HG03460 (cell line): ENCODE results near the gene TM9SF3.
"Not testable (repeated sequence)": the region's sequence is repeated elsewhere in the genome, so short reads cannot be mapped to it uniquely, and the experiment has no call there.

ENCODE experiments used
- ATAC-seq: cut with Tn5 transposase; IDR thresholded peaks from one replicate; pipeline ENCODE4 v1.9.1; 2021; ENCODE audit not compliant: unreplicated experiment

TM9SF3 gene

DNA sequence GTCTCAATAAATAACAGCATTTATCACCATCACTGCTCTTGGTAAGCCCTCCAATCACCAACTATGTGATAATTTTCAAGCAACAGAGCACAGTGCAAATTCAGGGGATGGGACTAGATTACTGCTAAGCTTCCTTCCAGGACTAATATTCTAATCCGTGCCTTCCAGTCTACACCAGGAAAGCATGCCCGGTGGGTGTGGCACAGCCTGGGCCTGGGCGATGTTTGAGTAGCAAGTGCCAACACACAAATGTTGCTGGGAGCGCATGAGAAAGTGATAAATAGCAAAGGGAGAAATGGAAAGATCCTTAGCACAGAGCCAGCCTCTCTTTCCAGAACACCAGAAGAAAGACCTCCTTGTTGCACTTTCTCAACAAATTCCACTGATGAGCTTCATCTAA, 13.5 kb upstream of the TM9SF3 start:
- no peak for ATAC-seq

DNA sequence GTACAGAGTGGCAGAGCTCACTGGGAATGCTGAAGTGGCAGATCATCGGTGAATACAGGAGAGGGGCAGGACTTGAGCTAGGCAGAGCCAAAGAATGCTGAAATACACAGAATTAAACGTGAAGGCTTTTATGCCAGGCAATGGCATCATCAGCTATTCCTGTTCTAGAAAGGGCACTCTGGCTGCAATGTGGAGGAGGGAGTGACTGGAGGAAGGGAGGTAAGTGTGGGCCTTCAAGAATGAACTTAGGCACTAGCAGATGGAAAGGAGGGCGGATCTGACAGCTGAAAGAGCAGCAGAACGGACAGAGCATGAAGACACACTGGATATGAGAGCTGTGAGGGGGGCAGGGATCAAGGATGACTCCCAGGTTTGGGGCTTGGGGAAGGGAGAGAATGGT, 12.0 kb upstream of the TM9SF3 start:
- no peak for ATAC-seq

DNA sequence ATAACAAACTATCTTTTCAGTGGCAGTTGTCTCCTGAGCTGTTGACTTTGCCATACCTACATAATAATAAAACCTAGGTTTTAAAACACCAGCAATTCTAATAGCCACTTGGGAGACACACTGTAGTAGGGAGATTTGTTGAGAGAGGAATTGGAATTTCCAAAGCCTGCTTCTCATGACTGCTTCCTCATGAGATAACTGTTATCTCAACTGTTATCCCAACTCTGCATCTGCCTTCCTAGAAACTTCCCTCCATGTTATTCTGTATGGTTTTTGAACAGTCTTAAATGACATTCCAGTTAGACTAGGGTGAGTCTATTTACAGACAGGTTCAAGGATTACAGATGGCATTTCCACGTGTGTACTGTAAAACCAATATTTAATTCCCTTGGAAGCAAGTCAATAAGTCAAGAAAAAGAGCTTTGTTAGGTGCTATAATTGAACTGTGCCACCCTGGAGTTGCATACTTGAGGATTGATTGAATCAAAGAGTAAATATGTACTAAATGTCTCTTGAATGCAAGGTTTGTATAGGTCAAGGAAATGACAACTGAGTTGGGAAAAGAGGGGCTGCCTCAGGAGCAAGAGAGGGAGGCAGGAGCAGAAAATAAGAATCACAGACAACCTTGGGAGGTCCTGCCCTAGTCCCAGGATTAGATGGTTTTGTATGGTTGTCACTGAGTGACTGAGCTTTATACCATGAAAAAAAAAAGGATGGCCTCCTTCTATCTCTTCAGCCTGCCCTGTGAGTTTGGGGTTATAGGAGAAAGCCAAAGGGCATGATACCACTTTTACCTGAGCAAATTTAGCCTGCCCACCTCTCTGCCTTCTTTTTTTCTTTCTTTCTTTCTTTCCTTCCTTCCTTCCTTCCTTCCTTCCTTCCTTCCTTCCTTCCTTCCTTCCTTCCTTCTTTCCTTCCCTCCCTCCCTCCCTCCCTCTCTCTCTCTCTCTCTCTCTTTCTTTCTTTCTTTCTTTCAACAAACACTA, 9.9 kb upstream of the TM9SF3 start:
- no peak for ATAC-seq

DNA sequence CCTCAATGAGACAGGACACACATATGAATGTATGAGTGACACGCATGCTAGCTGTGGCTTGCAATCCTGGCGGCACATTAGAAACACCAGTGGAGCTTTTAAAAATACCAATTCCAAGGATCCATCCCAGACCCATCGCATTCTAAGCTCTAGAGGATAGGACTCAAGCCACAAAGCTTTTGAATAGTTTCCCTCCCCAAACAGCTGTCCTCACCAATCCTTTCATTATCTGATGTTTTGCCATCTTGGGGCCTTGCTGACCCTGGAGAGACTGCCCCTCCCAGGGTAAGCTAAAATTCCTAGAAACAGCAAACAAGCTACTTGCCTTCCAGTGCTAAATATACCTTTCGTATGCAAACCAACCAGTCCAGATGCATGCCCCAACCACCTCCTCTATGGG, 8.9 kb upstream of the TM9SF3 start:
- ATAC-seq, result no peak

DNA sequence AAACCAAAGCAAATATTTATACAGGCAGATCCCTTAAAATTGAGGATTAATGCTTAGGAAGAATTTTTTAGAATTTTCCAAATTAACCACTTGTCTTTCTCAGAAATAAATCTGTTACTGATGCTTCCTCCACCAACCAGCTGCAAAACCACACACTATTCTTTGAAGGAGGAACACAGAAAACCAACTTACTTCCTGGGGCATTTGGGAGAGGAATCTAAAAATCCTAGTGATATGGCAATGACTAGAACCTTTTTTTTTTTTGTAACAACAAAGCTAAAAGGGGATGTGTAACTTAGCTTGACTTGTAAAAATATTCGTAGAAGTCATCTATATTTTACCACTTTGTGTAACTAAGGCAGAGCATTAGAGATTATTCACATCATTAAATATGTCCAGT, 5.1 kb upstream of the TM9SF3 start:
- ATAC-seq, result no peak

DNA sequence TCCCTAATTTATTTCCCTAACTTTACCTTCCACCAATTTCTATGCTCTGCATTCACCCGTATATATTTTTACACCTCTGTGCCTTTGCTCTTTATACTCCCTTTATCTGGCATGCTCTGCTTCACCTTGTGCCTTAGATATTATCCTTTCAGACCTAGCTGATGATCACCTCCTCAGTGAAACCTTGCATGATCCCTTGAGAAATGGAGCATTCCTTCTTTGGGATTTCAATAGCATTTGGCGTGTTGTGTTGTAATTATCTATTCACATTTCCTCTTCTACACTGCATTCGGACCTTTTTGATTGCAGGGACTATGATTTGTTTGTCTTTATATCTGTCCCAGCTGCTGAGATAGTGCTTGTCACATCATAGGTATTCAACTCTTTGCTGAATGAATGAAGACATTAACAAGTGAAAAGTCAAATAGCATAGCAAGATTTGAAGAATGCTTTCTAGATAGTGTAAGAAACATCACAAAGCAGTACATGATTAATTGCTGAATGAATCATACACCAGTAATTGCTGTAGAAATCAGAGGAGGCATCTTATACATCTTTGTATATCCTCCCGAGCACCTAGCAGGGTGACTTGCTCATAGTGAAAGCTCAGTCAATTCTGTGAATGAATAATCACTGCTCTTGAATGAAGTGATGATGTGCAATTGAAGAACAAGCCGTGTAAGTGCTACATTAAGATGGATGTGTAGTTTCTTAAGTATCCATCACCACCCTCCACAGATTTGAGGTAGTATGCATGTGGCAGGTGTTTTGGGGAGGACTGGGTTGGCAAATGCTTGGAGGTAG, 2.0 kb upstream of the TM9SF3 start:
- ATAC-seq, result peak; percentile 38

DNA sequence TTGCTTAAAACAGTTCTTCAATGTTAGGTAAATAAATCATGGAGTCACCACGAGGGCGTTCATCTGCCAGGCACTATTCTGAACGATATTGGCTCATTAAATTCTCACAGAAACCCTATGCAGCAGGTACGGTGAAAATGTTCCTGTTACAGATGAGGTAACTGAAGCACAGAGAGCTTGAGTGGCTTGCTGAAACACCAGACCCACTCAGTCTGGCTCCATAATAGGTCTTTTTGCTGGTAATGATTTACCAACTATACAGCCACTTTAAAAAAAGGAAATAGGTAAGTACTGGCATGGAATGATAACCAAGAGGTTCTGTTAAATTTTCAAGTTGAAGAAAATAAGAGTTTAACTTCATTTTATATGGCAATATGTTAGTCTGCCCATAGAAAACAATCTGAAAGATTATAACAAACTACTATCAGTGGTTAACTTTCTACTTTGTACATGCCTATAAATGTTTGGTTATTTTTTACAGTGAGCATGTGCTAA, 1.3 kb upstream of the TM9SF3 start:
- no peak for ATAC-seq

DNA sequence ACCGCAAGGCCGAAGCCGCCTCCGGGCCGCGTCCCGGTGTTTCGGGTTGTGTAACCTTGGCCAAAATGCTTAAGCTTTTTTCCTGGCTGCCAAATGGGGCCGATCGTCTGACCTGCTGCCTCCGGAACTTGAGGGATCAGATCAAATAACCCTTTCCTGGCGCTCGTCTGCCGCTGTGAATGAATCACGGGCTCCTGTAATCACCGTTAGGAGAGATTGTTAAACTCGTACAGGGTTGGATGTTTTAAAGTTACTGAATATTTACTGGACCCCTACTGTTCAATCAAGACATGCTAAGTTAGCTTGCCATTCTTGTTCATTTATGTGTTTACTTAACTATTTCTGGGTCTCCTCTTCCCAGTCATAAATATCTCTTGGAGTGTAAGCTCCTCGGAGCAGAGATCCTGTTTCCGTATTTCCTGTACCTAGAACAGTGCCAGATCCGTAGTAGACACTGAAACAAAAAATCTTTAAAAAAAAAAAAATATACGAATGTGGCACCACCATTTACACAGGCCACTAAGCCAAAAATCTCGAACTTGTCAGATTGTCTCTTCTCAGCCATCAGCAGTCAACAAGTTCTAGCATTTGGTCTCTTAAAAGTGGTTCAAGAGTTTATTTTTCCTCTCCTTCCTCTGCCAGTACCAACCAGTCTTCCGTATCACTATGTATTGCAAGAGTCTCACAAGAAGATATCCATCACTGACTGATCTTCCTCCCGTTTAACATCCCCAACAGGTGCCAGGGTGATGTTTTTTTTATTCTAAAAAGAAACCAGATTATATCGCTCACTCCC, 650 bp upstream of the TM9SF3 start:
- ATAC-seq, result no peak

DNA sequence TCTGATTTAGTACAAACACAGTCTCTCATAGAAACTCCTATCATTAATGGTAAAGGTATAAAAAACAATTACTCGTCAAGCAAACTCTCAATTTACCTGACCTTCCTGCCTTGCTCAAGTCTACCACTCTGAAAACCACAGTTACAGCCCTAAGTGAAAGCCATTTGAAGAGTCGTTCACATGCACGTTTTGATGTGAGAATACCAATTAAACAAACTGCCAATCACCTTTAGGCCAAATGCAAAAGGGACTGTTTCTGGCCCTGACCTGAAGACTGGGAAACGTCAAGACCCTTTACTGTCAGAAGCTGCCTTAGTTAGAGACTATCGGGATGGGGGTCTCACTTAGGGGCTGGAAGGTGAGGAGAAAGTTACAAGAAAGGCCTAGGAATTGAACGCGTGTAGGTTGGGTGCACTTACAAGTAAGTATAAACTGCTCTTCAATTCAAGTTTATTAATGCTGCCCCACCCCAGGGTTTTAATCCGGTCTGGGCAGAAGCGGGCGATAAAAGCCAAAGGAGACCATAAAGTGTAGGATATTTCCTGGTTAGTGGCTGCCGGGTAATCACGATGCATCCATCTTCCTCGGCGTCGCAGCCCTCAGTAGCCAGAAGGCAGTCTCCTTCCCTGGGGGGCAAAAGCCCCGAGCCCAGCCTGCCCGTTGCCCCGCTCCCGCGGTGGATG, 935 bp downstream of the TM9SF3 start:
- ATAC-seq, result peak; percentile 13

DNA sequence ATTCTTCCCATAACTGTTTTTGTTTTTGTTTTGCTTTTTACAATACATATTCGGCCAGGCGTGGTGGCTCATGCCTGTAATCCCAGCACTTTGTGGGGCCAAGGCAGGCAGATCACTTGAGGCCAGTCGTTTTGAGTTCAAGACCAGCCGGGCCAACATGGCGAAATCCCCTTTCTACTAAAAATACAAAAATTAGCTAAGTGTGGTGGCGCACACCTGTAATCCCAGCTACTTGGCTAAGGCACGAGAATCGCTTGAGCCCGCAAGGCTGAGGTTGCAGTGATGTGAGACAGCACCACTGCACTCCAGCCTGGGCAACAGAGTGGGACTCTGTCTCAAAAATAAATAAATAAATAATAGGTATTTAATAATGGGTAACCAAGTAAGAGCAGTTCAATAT, 2.3 kb downstream of the TM9SF3 start:
- no peak for ATAC-seq

DNA sequence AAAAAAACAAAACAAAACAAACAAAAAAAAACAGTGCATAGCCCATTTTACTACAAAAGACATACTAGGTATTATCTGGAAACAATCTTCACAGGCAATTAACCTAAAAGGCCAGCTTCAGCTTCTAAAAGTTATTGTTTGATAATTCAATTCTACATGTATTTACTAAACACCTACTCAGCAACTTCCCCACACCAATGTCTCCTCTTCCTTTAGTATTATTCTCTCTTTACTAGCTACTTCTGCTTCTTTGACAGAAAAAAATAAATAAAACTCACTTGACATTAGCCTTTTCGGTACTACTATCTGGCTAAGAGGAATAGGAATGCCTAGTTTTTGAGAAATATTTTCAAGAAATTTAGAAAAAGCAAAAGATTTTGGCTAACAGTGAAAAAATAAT, 2.8 kb downstream of the TM9SF3 start:
- no peak for ATAC-seq

DNA sequence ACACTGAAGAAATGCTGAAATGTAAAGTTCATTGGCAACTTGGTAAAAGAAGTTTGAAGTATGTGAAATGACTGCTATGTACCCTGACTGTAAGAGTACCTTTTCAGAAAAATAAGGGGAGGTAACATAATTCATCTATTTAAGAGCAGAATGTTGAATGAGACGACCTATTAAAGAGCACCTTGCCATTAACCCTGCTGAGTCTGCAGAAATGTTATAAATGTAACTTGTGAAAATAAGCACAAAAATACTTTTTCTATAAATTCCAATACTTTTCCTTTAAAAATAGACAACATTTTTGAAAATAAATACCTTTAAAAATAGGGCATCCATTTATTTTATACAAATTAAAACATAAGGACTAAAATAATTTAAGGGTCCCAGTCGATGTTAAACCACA, 7.7 kb downstream of the TM9SF3 start:
- no peak for ATAC-seq

DNA sequence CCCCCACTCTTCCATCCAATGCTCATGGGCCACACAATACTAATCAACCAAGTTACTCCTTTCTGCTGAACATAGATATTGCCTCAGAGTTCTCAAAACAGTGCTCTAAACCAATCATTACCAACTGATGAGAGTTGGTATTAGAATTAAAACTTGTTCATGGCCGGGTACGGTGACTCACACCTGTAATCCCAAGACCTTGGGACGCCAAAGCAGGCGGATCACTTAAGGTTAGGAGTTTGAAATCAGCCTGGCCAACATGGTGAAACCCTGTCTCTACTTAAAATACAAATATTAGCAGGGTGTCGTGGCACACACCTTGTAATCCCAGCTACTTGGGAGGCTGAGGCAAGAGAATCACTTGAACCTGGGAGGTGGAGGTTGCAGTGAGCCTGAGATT, 8.2 kb downstream of the TM9SF3 start:
- no peak for ATAC-seq

DNA sequence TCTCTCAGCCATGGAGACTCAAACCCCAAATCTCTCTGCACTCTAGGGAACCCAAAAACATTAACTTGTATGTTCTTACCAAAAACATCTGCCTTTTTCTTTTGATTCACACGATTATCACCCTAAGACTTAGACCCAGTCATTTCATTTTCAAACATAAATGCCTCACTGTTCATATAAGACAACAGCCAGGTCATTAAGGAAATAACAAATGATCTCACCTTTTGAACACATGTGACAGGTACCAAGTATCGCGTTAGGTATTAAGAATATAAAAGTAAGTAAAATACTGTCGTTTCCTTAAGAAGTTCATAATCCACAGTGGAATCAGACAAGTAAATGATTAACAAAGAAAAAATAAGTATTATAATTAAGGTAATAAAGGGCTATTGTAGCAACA, 8.8 kb downstream of the TM9SF3 start:
- ATAC-seq, result no peak

DNA sequence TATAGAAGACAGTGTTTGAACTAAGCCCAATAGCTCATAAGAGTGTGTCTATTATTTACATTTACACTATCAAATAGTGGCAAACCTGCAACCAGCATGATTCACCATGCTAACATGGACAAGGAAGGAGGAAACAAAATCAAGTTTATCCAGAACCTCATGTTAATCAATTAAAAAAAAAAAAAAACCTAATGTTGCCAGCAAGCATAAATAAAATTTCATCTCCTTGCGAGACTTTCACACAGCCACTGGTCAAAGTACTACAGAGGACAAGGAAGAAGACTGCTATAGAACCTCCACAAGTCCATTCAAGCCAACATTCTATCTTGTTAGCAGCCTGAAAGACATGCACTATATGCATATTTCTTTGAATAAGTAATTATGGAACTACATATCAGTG, 9.7 kb downstream of the TM9SF3 start:
- no peak for ATAC-seq

DNA sequence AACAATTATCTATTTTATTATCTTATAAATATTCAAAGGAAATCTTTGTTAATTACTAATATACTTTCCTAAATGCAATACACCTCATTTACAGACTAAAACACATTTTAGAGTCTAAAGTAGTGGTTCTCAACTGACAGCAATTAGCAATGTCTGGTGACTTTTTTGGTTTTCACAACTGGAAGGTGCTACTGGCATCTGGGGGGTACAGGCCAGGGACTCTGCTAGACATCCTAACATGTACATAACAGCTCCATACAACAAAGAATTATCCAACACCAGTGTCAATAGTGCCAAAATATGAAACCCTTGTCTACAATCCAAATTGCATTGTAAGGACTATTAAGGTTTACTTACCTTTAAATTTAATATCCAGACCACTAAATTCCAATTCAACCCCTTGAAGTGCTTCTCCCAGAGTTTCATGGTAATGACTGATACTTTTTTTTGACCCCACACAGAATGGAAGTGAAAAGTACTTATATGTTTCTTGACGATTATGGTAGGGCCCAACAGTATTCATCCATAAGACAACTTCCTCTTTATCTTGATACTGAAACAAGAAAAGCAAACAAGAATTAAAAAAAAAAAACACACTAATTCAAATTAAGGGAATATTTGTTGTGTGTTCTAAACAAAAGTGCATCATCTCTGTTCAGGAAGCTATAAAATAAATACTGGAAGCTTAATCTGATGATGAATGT, 10.4 kb downstream of the TM9SF3 start:
- no peak for ATAC-seq

DNA sequence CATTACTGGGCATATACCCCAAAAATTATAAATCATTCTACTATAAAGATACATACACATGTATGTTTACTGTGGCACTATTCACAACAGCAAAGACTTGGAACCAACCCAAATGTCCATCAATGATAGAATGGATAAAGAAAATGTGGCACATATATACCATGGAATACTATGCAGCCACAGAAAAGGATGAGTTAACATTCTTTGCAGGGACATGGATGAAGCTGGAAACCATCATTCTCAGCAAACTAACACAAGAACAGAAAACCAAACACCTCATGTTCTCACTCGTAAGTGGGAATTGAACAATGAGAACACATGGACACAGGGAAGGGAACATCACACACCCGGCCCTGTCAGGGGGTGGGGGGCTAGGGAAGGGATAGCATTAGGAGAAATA, 12.2 kb downstream of the TM9SF3 start:
- not testable (repeated sequence) for ATAC-seq

DNA sequence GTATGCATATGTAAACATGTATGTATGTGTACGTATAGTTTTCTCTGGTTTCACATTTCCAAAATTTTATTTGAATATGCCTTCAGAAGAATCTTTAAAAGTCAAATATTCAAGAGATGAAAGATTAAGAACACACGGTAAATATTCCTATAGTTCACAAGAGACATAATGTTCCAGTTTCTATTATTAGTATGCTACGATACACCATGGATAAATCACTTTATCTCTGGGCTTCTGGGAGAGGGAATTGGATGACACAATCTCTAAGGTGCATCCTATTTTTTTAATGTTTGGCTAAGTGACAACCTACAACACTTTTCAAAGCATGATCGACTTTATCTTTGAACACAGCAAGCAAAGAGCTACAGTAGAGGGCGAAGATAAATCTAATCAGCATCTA, 13.8 kb downstream of the TM9SF3 start:
- ATAC-seq, result no peak

DNA sequence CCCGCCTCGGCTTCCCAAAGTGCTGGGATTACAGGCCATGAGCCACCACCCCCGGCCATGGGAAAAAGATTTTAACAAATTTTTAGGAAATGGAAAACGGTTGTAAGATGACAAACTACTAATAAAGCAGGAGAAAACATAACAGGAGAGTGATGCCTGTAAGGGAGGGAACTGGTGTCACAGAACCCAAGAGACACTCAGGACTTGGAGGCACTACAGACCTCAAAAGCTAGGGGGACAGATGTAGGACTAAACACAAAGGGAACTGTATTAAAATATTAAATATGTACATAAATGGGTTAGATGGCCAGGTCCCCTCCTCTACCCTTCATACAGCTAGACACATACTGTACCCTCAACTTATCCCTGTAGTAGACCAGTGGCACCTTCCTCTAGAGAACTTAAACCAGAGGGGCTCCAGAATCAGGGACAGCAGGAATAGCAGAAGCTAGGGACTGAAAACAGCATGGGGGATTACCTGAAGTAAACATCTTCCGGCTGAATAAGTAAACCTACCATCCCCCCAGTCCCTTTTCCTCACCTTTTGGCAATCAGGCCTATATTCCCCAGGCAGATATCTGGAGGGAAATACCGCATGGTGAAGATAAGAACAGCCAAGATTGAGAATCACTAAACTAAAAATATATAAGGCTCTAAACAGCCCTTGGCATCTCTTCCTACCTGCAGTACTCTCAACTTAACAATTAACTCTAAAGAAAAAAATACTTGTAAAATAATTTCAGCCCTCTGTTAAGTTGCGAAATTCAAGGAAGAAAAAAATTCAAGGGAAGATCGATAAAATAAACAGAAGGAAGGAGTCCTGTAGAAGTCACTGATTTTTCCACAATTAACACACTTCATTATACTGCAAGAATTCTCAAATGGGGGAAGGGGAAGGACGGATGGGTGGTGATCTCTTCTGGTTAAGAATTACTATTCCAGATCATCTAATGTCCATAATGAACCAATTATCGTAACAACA, 15.5 kb downstream of the TM9SF3 start:
- no peak for ATAC-seq
